HFFc6 (cell line): ENCODE data around the gene KRTAP27-1. TPM values are rescaled to one million over a fixed set of nuclear protein-coding genes. Genes with fewer than 3 reads are reported as not detected.

Source experiments
- DNase-seq: peaks from one replicate; pipeline ENCODE4 v3.0.0-alpha.2; 2018
- H3K27ac Mint-ChIP-seq: 2 replicates; pipeline ENCODE4 v1.8.0; 2020; ENCODE audit warnings: mild to moderate bottlenecking, mixed read lengths
- H3K27me3 Mint-ChIP-seq: 2 replicates; pipeline ENCODE4 v1.8.0; 2021; ENCODE audit warnings: mild to moderate bottlenecking, moderate library complexity, mixed read lengths; ENCODE audit not compliant: insufficient read depth
- H3K36me3 Mint-ChIP-seq: 2 replicates; pipeline ENCODE4 v1.8.0; 2021; ENCODE audit warnings: low read depth, mixed read lengths
- H3K4me1 Mint-ChIP-seq: 2 replicates; pipeline ENCODE4 v1.8.0; 2020; ENCODE audit warnings: low read depth, mixed read lengths
- H3K4me3 Mint-ChIP-seq: 2 replicates; pipeline ENCODE4 v1.8.0; 2020; ENCODE audit warnings: mild to moderate bottlenecking, moderate library complexity, mixed read lengths
- H3K9me3 Mint-ChIP-seq: 2 replicates; pipeline ENCODE4 v1.8.0; 2020; ENCODE audit warnings: mild to moderate bottlenecking, mixed read lengths
- CTCF ChIP-seq: fragments of 200-600 bp; sonication (generic); IDR thresholded peaks from 2 replicates; pipeline ENCODE4 v1.5.0; 2021; ENCODE audit warnings: antibody characterized with exemption, mild to moderate bottlenecking
- total RNA-seq, 6 experiments: library from RNA; stranded (reverse); fragmentation: NEBNext Ultra II Directional; extraction: Animal tissue kit (Norgen Biotek cat#: 25700); gene quantifications; 2 replicates in 1 of 6; 3 replicates in 5 of 6; pipeline ENCODE4 v1.2.3, GENCODE V29; 2021

KRTAP27-1 gene
- total RNA-seq, 6 experiments from 2014 or later = not detected

GRCh38 chr21:30351534-30351933, 14.0 kb upstream of the KRTAP27-1 start:
- no peaks in the 10 kb centered on the region for H3K4me1 Mint-ChIP-seq
- DNase-seq = no peak
- no peak overlapping the region for H3K4me3 Mint-ChIP-seq
- H3K27ac Mint-ChIP-seq = no peak overlapping the region
- H3K9me3 Mint-ChIP-seq = peaks cover 55% of the 10 kb centered on the region
- no peak for TF ChIP-seq CTCF
- no peaks in the 10 kb centered on the region for H3K27me3 Mint-ChIP-seq
- H3K36me3 Mint-ChIP-seq = no peaks in the 10 kb centered on the region

GRCh38 chr21:30349572-30349971, 12.1 kb upstream of the KRTAP27-1 start:
- DNase-seq = no peak
- Mint-ChIP-seq H3K27ac (no peak overlapping the region), H3K4me1 (no peaks in the 10 kb centered on the region), H3K36me3 (no peaks in the 10 kb centered on the region), H3K9me3 (peaks cover 59% of the 10 kb centered on the region), H3K27me3 (peaks cover 1% of the 10 kb centered on the region; the same call in 1 of the 2 replicates), H3K4me3 (no peak overlapping the region)
- TF ChIP-seq CTCF = no peak

- peaks cover 1% of the 10 kb centered on the region; the same call in 1 of the 2 replicates for H3K27me3 Mint-ChIP-seq
- H3K9me3 Mint-ChIP-seq = peaks cover 54% of the 10 kb centered on the region
- DNase-seq = no peak
- H3K27ac Mint-ChIP-seq = no peak within 1 kb of the TSS
- no peaks in the 10 kb centered on the region for H3K4me1 Mint-ChIP-seq
- no peaks in the 10 kb centered on the region for H3K36me3 Mint-ChIP-seq
- H3K4me3 Mint-ChIP-seq = no peak within 1 kb of the TSS
- no peak for TF ChIP-seq CTCF
Measured at GRCh38 chr21:30348506-30348905, 11.0 kb upstream of the KRTAP27-1 start, which contains the start of gene KRTAP23-1. Gene KRTAP23-1, minus strand, starts transcription at chr21:30348606. Its CDS starts 0 bp downstream, at chr21:30348606.

- Mint-ChIP-seq H3K4me1 (no peaks in the 10 kb centered on the region), H3K9me3 (peaks cover 42% of the 10 kb centered on the region), H3K4me3 (no peak overlapping the region), H3K27me3 (peaks cover 1% of the 10 kb centered on the region; the same call in 1 of the 2 replicates), H3K36me3 (no peaks in the 10 kb centered on the region), H3K27ac (no peak overlapping the region)
- no peak for TF ChIP-seq CTCF
- no peak for DNase-seq
Measured at GRCh38 chr21:30345014-30345413, 7.5 kb upstream of the KRTAP27-1 start.

GRCh38 chr21:30340714-30341573, 3.5 kb upstream of the KRTAP27-1 start:
- Mint-ChIP-seq H3K4me3 (no peak overlapping the region), H3K9me3 (peaks cover 42% of the 10 kb centered on the region), H3K27me3 (no peaks in the 10 kb centered on the region), H3K4me1 (no peaks in the 10 kb centered on the region), H3K36me3 (no peaks in the 10 kb centered on the region; the same call in 1 of the 2 replicates), H3K27ac (no peak overlapping the region)
- TF ChIP-seq CTCF = peak; percentile 82
- peak; percentile 0 for DNase-seq
